GM04504 (cell line): Measurements from ENCODE around the gene SPATA17.

Experiments used
- DNase-seq: peaks from one replicate; pipeline ENCODE4 v3.0.0-alpha.2; 2012; ENCODE audit warnings: low read depth

SPATA17 gene

GRCh38 chr1:217917281-217917887, 286.2 kb downstream of the SPATA17 start:
- no peak for DNase-seq

- DNase-seq: no peak
Observed at GRCh38 chr1:217919683-217920388, 288.7 kb downstream of the SPATA17 start.
